WI38 (cell line): Measurements from ENCODE around the gene NKIRAS1.

Experiments used
- H3K4me3 ChIP-seq: 2 replicates; pipeline ENCODE4 v1.5.1; 2011; ENCODE audit warnings: low read depth, mild to moderate bottlenecking, control low read depth, low read length
- CTCF ChIP-seq: IDR thresholded peaks from 2 replicates; pipeline ENCODE4 v1.5.1; 2012; ENCODE audit warnings: low read depth, mild to moderate bottlenecking, control low read depth, low read length

NKIRAS1 gene

GRCh38 chr3:23869977-23870662 lies 46.7 kb downstream of the NKIRAS1 start:
- TF ChIP-seq CTCF = no peak
- no peak overlapping the region for H3K4me3 ChIP-seq

- TF ChIP-seq CTCF = no peak
- H3K4me3 ChIP-seq = no peak overlapping the region
Measured at GRCh38 chr3:23867838-23868237, 49.0 kb downstream of the NKIRAS1 start.

- H3K4me3 ChIP-seq = no peak overlapping the region
- TF ChIP-seq CTCF = no peak
Measured at GRCh38 chr3:23867400-23867799, 49.4 kb downstream of the NKIRAS1 start.

GRCh38 chr3:23865595-23866396 lies 51.0 kb downstream of the NKIRAS1 start:
- no peak overlapping the region for H3K4me3 ChIP-seq
- no peak for TF ChIP-seq CTCF

GRCh38 chr3:23864931-23865330 lies 51.9 kb downstream of the NKIRAS1 start:
- no peak overlapping the region for H3K4me3 ChIP-seq
- TF ChIP-seq CTCF = no peak

GRCh38 chr3:23863060-23863459 lies 53.7 kb downstream of the NKIRAS1 start:
- TF ChIP-seq CTCF = no peak

GRCh38 chr3:23861689-23862088 lies 55.1 kb downstream of the NKIRAS1 start:
- TF ChIP-seq CTCF = no peak
- no peak overlapping the region for H3K4me3 ChIP-seq

More at GRCh38 chr3:23863060-23863459, 53.7 kb downstream of the NKIRAS1 start:
- H3K4me3 ChIP-seq = no peak overlapping the region
